ENCODE results near the gene TMIGD3. TPM values are rescaled to one million over a fixed set of nuclear protein-coding genes. Genes with fewer than 3 reads are reported as not detected.

The TMIGD3 gene
- total RNA-seq, 2 donors from 2014 or later, result not detected

GRCh38 chr1:111480674-111481073, 22.8 kb downstream of the TMIGD3 start:
- Mint-ChIP-seq H3K9me3 (no peaks in the 10 kb centered on the region), H3K4me1 (ENCODE audit: low read depth) (peaks cover 33% of the 10 kb centered on the region), H3K27ac (no peak overlapping the region), H3K4me3 (no peak overlapping the region), H3K27me3 (ENCODE audit: low read depth) (no peaks in the 10 kb centered on the region), H3K36me3 (ENCODE audit: insufficient read depth in 2 of 2) (peaks cover 2 to 7% of the 10 kb centered on the region in 2 donors)
- no peak for DNase-seq
- ATAC-seq (replicated peaks in 1 of 2), result no peak

GRCh38 chr1:111476761-111477309, 26.6 kb downstream of the TMIGD3 start:
- H3K27ac Mint-ChIP-seq, result no peak overlapping the region
- H3K4me1 Mint-ChIP-seq (ENCODE audit: low read depth), result peaks cover 51% of the 10 kb centered on the region
- H3K27me3 Mint-ChIP-seq (ENCODE audit: low read depth), result no peaks in the 10 kb centered on the region
- DNase-seq (peak; percentile 31 to 41), ATAC-seq (replicated peaks in 1 of 2) (peak; percentile 50 to 58)
- H3K9me3 Mint-ChIP-seq, result no peaks in the 10 kb centered on the region
- H3K36me3 Mint-ChIP-seq (ENCODE audit: insufficient read depth in 2 of 2), result peaks cover 5 to 7% of the 10 kb centered on the region in 2 donors
- peak overlapping the region; percentile 50 to 80 for H3K4me3 Mint-ChIP-seq

GRCh38 chr1:111476214-111476613, 27.2 kb downstream of the TMIGD3 start:
- Mint-ChIP-seq H3K9me3 (no peaks in the 10 kb centered on the region), H3K4me1 (ENCODE audit: low read depth) (peaks cover 51% of the 10 kb centered on the region), H3K27ac (no peak overlapping the region), H3K36me3 (ENCODE audit: insufficient read depth in 2 of 2) (peaks cover 5 to 7% of the 10 kb centered on the region in 2 donors), H3K27me3 (ENCODE audit: low read depth) (no peaks in the 10 kb centered on the region), H3K4me3 (peak overlapping the region; percentile 50 to 80)
- DNase-seq, result no peak
- ATAC-seq (replicated peaks in 1 of 2), result no peak

- DNase-seq (peak; percentile 50 to 58), ATAC-seq (replicated peaks in 1 of 2) (peak; percentile 80 to 84)
- Mint-ChIP-seq H3K27me3 (ENCODE audit: low read depth) (no peaks in the 10 kb centered on the region), H3K36me3 (ENCODE audit: insufficient read depth in 2 of 2) (peaks cover 5 to 7% of the 10 kb centered on the region in 2 donors), H3K9me3 (no peaks in the 10 kb centered on the region), H3K4me1 (ENCODE audit: low read depth) (peaks cover 51% of the 10 kb centered on the region), H3K27ac (peak overlapping the region; percentile 15), H3K4me3 (peak overlapping the region; percentile 50 to 80)
Measured at GRCh38 chr1:111475701-111476100, 27.7 kb downstream of the TMIGD3 start.

GRCh38 chr1:111474521-111474920, 28.9 kb downstream of the TMIGD3 start:
- H3K27ac Mint-ChIP-seq, result peak overlapping the region; percentile 95
- H3K4me1 Mint-ChIP-seq (ENCODE audit: low read depth), result peaks cover 51% of the 10 kb centered on the region
- no peak for DNase-seq
- peak overlapping the region; percentile 80 to 93 for H3K4me3 Mint-ChIP-seq
- H3K9me3 Mint-ChIP-seq, result no peaks in the 10 kb centered on the region
- peaks cover 5 to 7% of the 10 kb centered on the region in 2 donors for H3K36me3 Mint-ChIP-seq (ENCODE audit: insufficient read depth in 2 of 2)
- ATAC-seq (replicated peaks in 1 of 2), result no peak
- H3K27me3 Mint-ChIP-seq (ENCODE audit: low read depth), result no peaks in the 10 kb centered on the region

GRCh38 chr1:111474106-111474505, 29.3 kb downstream of the TMIGD3 start:
- H3K27ac Mint-ChIP-seq, result peak overlapping the region; percentile 95
- no peaks in the 10 kb centered on the region for H3K9me3 Mint-ChIP-seq
- H3K4me3 Mint-ChIP-seq, result peak overlapping the region; percentile 80 to 93
- peaks cover 51% of the 10 kb centered on the region for H3K4me1 Mint-ChIP-seq (ENCODE audit: low read depth)
- ATAC-seq (replicated peaks in 1 of 2) (no peak), DNase-seq (no peak)
- peaks cover 5 to 7% of the 10 kb centered on the region in 2 donors for H3K36me3 Mint-ChIP-seq (ENCODE audit: insufficient read depth in 2 of 2)
- no peaks in the 10 kb centered on the region for H3K27me3 Mint-ChIP-seq (ENCODE audit: low read depth)

- Mint-ChIP-seq H3K27ac (no peak overlapping the region), H3K4me3 (no peak overlapping the region), H3K36me3 (ENCODE audit: insufficient read depth in 2 of 2) (peaks cover 0 to 3% of the 10 kb centered on the region in 2 donors), H3K27me3 (ENCODE audit: low read depth) (no peaks in the 10 kb centered on the region), H3K9me3 (no peaks in the 10 kb centered on the region), H3K4me1 (ENCODE audit: low read depth) (peaks cover 31% of the 10 kb centered on the region)
- ATAC-seq (replicated peaks in 1 of 2), result no peak
- no peak for DNase-seq
Measured at GRCh38 chr1:111471538-111471937, 31.9 kb downstream of the TMIGD3 start.

GRCh38 chr1:111471012-111471411, 32.4 kb downstream of the TMIGD3 start:
- H3K36me3 Mint-ChIP-seq (ENCODE audit: insufficient read depth in 2 of 2), result peaks cover 0 to 3% of the 10 kb centered on the region in 2 donors
- H3K4me3 Mint-ChIP-seq, result no peak overlapping the region
- H3K9me3 Mint-ChIP-seq, result no peaks in the 10 kb centered on the region
- H3K4me1 Mint-ChIP-seq (ENCODE audit: low read depth), result peaks cover 25% of the 10 kb centered on the region
- no peaks in the 10 kb centered on the region for H3K27me3 Mint-ChIP-seq (ENCODE audit: low read depth)
- no peak overlapping the region for H3K27ac Mint-ChIP-seq
- ATAC-seq (replicated peaks in 1 of 2), result peak; percentile 73 to 82
- DNase-seq, result peak; percentile 71 to 74

GRCh38 chr1:111470596-111470995, 32.8 kb downstream of the TMIGD3 start:
- peaks cover 0 to 3% of the 10 kb centered on the region in 2 donors for H3K36me3 Mint-ChIP-seq (ENCODE audit: insufficient read depth in 2 of 2)
- peaks cover 21% of the 10 kb centered on the region for H3K4me1 Mint-ChIP-seq (ENCODE audit: low read depth)
- H3K4me3 Mint-ChIP-seq, result no peak overlapping the region
- no peaks in the 10 kb centered on the region for H3K27me3 Mint-ChIP-seq (ENCODE audit: low read depth)
- no peak overlapping the region for H3K27ac Mint-ChIP-seq
- ATAC-seq (replicated peaks in 1 of 2) (no peak), DNase-seq (no peak)
- H3K9me3 Mint-ChIP-seq, result no peaks in the 10 kb centered on the region

- peaks cover 11% of the 10 kb centered on the region for H3K4me1 Mint-ChIP-seq (ENCODE audit: low read depth)
- peaks cover 1 to 5% of the 10 kb centered on the region in 2 donors for H3K36me3 Mint-ChIP-seq (ENCODE audit: insufficient read depth in 2 of 2)
- no peak overlapping the region for H3K4me3 Mint-ChIP-seq
- H3K27me3 Mint-ChIP-seq (ENCODE audit: low read depth), result no peaks in the 10 kb centered on the region
- ATAC-seq (replicated peaks in 1 of 2), result no peak
- no peak overlapping the region for H3K27ac Mint-ChIP-seq
- no peaks in the 10 kb centered on the region for H3K9me3 Mint-ChIP-seq
- DNase-seq, result no peak
Measured at GRCh38 chr1:111469539-111469938, 33.9 kb downstream of the TMIGD3 start.

- Mint-ChIP-seq H3K27ac (no peak overlapping the region), H3K4me1 (ENCODE audit: low read depth) (peaks cover 7% of the 10 kb centered on the region), H3K36me3 (ENCODE audit: insufficient read depth in 2 of 2) (peaks cover 5 to 6% of the 10 kb centered on the region in 2 donors), H3K27me3 (ENCODE audit: low read depth) (no peaks in the 10 kb centered on the region), H3K9me3 (no peaks in the 10 kb centered on the region), H3K4me3 (no peak overlapping the region)
- no peak for DNase-seq
- no peak for ATAC-seq (replicated peaks in 1 of 2)
Measured at GRCh38 chr1:111468717-111469100, 34.7 kb downstream of the TMIGD3 start.

- H3K4me1 Mint-ChIP-seq (ENCODE audit: low read depth), result peaks cover under 1% of the 10 kb centered on the region
- no peak for ATAC-seq (replicated peaks in 1 of 2)
- H3K4me3 Mint-ChIP-seq, result no peak overlapping the region
- peaks cover 5 to 9% of the 10 kb centered on the region in 2 donors for H3K36me3 Mint-ChIP-seq (ENCODE audit: insufficient read depth in 2 of 2)
- H3K27me3 Mint-ChIP-seq (ENCODE audit: low read depth), result no peaks in the 10 kb centered on the region
- no peak overlapping the region for H3K27ac Mint-ChIP-seq
- no peaks in the 10 kb centered on the region for H3K9me3 Mint-ChIP-seq
- DNase-seq, result no peak
Measured at GRCh38 chr1:111467865-111468716, 35.3 kb downstream of the TMIGD3 start.

- Mint-ChIP-seq H3K4me3 (no peak overlapping the region), H3K9me3 (no peaks in the 10 kb centered on the region), H3K27ac (no peak overlapping the region), H3K27me3 (ENCODE audit: low read depth) (no peaks in the 10 kb centered on the region), H3K4me1 (ENCODE audit: low read depth) (no peaks in the 10 kb centered on the region), H3K36me3 (ENCODE audit: insufficient read depth in 2 of 2) (peaks cover 2 to 19% of the 10 kb centered on the region in 2 donors)
- DNase-seq, result no peak
- ATAC-seq (replicated peaks in 1 of 2), result no peak
Measured at GRCh38 chr1:111466480-111466879, 37.0 kb downstream of the TMIGD3 start.

Measured in activated T-cell treated with anti-CD3 and anti-CD28 coated beads, Interleukin-2, amount 50 U/mL, for 72 hours (primary cell).